Glutamatergic neuron (in vitro differentiated cells): ENCODE results near the gene SATB1. TPM values are rescaled to one million over a fixed set of nuclear protein-coding genes. Genes with fewer than 3 reads are reported as not detected.

Source experiments
- DNase-seq: peaks from one replicate; pipeline ENCODE4 v3.0.0; 2022
- H3K27ac Mint-ChIP-seq: one replicate; pipeline ENCODE4 v1.8.0; 2020; ENCODE audit warnings: mild to moderate bottlenecking, mixed read lengths, inconsistent platforms; ENCODE audit not compliant: unreplicated experiment
- H3K27me3 Mint-ChIP-seq: one replicate; pipeline ENCODE4 v1.8.0; 2020; ENCODE audit warnings: mild to moderate bottlenecking, moderate library complexity, mixed read lengths, inconsistent platforms; ENCODE audit not compliant: unreplicated experiment
- H3K36me3 Mint-ChIP-seq: one replicate; pipeline ENCODE4 v1.8.0; 2020; ENCODE audit warnings: mild to moderate bottlenecking, mixed read lengths, inconsistent platforms; ENCODE audit not compliant: unreplicated experiment
- H3K4me1 Mint-ChIP-seq: one replicate; pipeline ENCODE4 v1.8.0; 2020; ENCODE audit warnings: mild to moderate bottlenecking, low read depth, mixed read lengths, inconsistent platforms; ENCODE audit not compliant: unreplicated experiment
- H3K4me3 Mint-ChIP-seq: one replicate; pipeline ENCODE4 v1.8.0; 2020; ENCODE audit warnings: mild to moderate bottlenecking, mixed read lengths, inconsistent platforms; ENCODE audit not compliant: unreplicated experiment
- H3K9me3 Mint-ChIP-seq: one replicate; pipeline ENCODE4 v1.8.0; 2020; ENCODE audit warnings: mild to moderate bottlenecking, moderate library complexity, mixed read lengths, inconsistent platforms; ENCODE audit not compliant: unreplicated experiment
- total RNA-seq: library from RNA; stranded (reverse); fragmentation: NEBNext Ultra II Directional; extraction: Animal tissue kit (Norgen Biotek cat#: 25700); gene quantifications from one replicate; pipeline ENCODE4 v1.2.1, GENCODE V29; 2021; ENCODE audit not compliant: unreplicated experiment
- TF ChIP-seq, protein P1 (sequence below): fragments of 200-600 bp; sonication (generic); IDR thresholded peaks from one replicate; pipeline ENCODE4 v1.5.0; 2021; ENCODE audit not compliant: partially characterized antibody, unreplicated experiment

Gene SATB1
- total RNA-seq, 1 donor from 2014 or later, result 80.5 TPM

DNA sequence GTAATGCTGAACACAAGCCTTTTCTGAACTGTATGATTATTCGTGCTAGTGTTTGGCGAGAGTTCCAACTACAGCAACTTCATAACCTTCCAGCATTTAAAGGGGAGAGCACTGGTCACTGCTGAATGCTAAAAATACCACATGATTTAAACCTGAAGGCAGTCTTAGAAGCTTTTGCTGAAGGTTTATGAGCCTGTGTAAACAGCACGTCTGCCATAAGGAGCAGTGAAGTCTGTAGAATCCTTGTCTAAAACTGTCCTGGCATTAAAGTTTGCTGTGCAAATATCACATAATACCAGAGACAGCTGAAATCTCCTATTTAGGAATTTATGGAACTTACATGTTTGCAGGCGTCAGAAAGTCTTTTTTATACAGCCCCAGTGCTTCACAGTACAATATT, 5.9 kb downstream of the SATB1 start:
- Mint-ChIP-seq H3K9me3 (peaks cover 11% of the 10 kb centered on the region), H3K4me3 (no peak overlapping the region), H3K4me1 (peaks cover 69% of the 10 kb centered on the region), H3K27ac (no peak overlapping the region), H3K27me3 (peaks cover 6% of the 10 kb centered on the region), H3K36me3 (no peaks in the 10 kb centered on the region)
- no peak for DNase-seq
- TF ChIP-seq, protein P1, sequence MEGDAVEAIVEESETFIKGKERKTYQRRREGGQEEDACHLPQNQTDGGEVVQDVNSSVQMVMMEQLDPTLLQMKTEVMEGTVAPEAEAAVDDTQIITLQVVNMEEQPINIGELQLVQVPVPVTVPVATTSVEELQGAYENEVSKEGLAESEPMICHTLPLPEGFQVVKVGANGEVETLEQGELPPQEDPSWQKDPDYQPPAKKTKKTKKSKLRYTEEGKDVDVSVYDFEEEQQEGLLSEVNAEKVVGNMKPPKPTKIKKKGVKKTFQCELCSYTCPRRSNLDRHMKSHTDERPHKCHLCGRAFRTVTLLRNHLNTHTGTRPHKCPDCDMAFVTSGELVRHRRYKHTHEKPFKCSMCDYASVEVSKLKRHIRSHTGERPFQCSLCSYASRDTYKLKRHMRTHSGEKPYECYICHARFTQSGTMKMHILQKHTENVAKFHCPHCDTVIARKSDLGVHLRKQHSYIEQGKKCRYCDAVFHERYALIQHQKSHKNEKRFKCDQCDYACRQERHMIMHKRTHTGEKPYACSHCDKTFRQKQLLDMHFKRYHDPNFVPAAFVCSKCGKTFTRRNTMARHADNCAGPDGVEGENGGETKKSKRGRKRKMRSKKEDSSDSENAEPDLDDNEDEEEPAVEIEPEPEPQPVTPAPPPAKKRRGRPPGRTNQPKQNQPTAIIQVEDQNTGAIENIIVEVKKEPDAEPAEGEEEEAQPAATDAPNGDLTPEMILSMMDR, result no peak

DNA sequence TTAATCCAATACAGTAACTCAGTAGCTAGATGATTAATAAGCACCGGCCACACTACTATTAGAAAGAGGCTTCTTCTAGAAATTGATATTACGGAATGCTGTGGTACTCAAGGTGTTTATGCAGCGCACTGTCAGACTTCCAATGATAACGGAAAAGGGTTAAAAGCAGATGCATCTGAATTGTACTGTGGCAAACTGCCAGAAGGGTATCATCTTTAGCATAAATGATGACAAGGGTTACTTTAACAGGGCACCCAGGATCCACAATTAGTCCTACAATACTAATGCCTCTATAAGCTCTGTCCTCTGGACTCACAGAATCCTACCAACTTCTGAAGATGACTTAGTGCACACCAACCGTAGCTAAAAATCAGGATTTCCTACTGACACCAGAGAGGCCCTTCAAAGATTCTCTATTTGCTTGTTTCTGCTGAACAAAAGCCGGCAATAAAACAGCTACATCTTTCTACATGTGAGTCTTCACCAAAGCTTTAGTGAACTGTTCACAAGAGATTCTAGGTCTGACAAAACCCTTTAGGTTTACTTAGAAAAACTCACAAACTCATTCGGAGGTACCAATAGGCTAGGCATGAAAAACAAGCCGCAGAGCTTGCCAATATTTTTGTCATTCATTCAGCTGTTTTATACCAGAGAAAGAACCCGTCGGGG, 7.1 kb downstream of the SATB1 start:
- H3K9me3 Mint-ChIP-seq, result peaks cover 2% of the 10 kb centered on the region
- H3K4me3 Mint-ChIP-seq, result peak overlapping the region; percentile 15
- peaks cover 71% of the 10 kb centered on the region for H3K4me1 Mint-ChIP-seq
- no peaks in the 10 kb centered on the region for H3K36me3 Mint-ChIP-seq
- H3K27ac Mint-ChIP-seq, result no peak overlapping the region
- no peak for DNase-seq
- TF ChIP-seq, protein P1, result no peak
- no peaks in the 10 kb centered on the region for H3K27me3 Mint-ChIP-seq

DNA sequence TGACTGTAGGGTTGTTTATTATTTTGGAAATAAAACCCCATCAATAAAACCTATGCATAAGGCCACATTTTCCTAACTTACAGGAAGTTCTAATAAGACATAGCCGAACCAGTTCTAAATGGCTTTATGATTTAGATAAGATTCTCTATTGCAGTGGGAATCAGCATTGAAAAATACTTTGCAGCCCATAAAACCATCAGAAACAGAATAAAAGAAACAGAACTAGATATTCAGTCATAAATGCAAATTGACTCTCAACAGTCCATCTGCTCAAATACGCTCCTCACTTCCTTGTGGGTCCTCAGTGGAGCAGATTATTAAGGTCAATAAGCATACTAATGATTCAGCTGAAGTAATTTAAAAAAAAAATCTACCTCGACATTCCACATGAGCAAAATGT, 8.8 kb downstream of the SATB1 start:
- no peaks in the 10 kb centered on the region for H3K36me3 Mint-ChIP-seq
- peak overlapping the region; percentile 60 for H3K27ac Mint-ChIP-seq
- peak overlapping the region; percentile 53 for H3K4me3 Mint-ChIP-seq
- TF ChIP-seq, protein P1, result no peak
- no peaks in the 10 kb centered on the region for H3K27me3 Mint-ChIP-seq
- H3K4me1 Mint-ChIP-seq, result peaks cover 59% of the 10 kb centered on the region
- no peak for DNase-seq
- no peaks in the 10 kb centered on the region for H3K9me3 Mint-ChIP-seq

DNA sequence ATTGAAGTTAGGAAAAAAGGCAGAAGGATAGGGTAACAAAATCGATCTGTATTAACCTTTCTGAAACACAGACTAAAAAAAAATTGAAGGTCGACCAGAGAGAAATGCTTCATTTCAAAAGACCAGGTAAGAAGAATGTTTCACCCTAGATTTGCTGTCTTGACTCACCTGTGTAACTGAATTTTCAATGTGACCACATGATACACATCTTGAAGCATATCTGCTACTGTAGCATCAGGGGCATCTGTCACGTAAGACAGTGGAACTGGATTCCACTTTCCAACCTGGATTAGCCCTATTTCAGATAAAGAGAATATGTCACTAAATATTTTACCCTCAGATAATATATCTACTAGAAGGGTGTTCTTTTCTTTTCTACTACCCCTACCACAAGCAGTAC, 9.3 kb downstream of the SATB1 start:
- peak overlapping the region; percentile 26 for H3K4me3 Mint-ChIP-seq
- H3K4me1 Mint-ChIP-seq, result peaks cover 57% of the 10 kb centered on the region

DNA sequence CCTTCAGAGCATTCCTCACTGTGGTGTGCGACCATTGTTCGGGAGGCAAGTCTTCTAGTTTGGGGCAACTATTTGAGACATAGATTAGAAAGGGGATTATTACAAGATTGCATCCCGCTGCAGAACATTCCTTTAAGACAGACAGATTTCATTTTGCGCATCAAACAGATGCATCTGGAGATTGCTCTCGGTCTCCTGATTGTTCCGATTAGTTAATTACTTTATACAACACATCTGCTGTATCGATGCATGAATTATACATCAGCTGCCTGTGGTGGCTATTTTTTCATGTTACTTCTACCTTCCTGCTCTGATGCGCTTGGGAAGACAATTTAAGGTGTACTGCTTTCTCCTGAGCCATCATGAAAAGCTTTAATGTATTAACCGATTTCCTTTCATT, 10.0 kb downstream of the SATB1 start:
- Mint-ChIP-seq H3K4me1 (peaks cover 53% of the 10 kb centered on the region), H3K27ac (peak overlapping the region; percentile 76), H3K27me3 (no peaks in the 10 kb centered on the region), H3K36me3 (no peaks in the 10 kb centered on the region), H3K9me3 (no peaks in the 10 kb centered on the region), H3K4me3 (peak overlapping the region; percentile 70)
- TF ChIP-seq, protein P1, result no peak
- no peak for DNase-seq

More for the DNA sequence above, 9.3 kb downstream of the SATB1 start:
- Mint-ChIP-seq H3K27me3 (no peaks in the 10 kb centered on the region), H3K9me3 (no peaks in the 10 kb centered on the region), H3K36me3 (no peaks in the 10 kb centered on the region), H3K27ac (peak overlapping the region; percentile 60)
- no peak for DNase-seq
- TF ChIP-seq, protein P1, result no peak
